ENCODE data around the gene TNFRSF14. TPM values are rescaled to one million over a fixed set of nuclear protein-coding genes. Genes with fewer than 3 reads are reported as not detected.

TNFRSF14 gene
- total and polyA plus RNA-seq, 9 of the 15 experiments (the other 6 are each of a cell fraction or from before 2014, with no cell fraction given): 0.11 to 2.3 (median 0.68) TPM; not detected in 2

GRCh38 chr1:2541619-2542245, 14.4 kb upstream of the TNFRSF14 start (continued):
- peak; percentile 91 for TF ChIP-seq CREB3L1 (IDR thresholded peaks at IDR 0.05; ENCODE audit: borderline replicate concordance, low read depth)
- peak in 1 of 2 experiments; percentile 38; a peak in 1 of 4 replicates for TF ChIP-seq SIN3A (IDR thresholded peaks at IDR 0.05; ENCODE audit: borderline replicate concordance in 2 of 2, control insufficient read depth in 1 of 2, low read depth in 2 of 2, low read length in 2 of 2)
- 0 out of 2 replicates have a peak, but pooled peaks have one; percentile 54 for TF ChIP-seq MXI1 (IDR thresholded peaks at IDR 0.05; ENCODE audit: low read depth, low read length)
- peak; percentile 61; the same call in 1 of the 2 replicates for TF ChIP-seq ZNF24 (IDR thresholded peaks at IDR 0.05)
- peak; percentile 69 for TF ChIP-seq ESRRA (IDR thresholded peaks at IDR 0.05; ENCODE audit: borderline replicate concordance, low read depth)
- TF ChIP-seq ARNT (IDR thresholded peaks at IDR 0.05): peak in 1 of 2 experiments; percentile 50; a peak in 1 of 4 replicates
- TF ChIP-seq, protein P1, sequence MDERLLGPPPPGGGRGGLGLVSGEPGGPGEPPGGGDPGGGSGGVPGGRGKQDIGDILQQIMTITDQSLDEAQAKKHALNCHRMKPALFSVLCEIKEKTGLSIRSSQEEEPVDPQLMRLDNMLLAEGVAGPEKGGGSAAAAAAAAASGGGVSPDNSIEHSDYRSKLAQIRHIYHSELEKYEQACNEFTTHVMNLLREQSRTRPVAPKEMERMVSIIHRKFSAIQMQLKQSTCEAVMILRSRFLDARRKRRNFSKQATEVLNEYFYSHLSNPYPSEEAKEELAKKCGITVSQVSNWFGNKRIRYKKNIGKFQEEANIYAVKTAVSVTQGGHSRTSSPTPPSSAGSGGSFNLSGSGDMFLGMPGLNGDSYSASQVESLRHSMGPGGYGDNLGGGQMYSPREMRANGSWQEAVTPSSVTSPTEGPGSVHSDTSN (CRISPR knock-in tag; IDR thresholded peaks at IDR 0.05; ENCODE audit: low read depth): no peak
- TF ChIP-seq, protein P1 (tag; conservative IDR thresholded peaks at IDR 0.05; ENCODE audit: low read depth): peak; percentile 81
- TF ChIP-seq MEF2D (tag; conservative IDR thresholded peaks at IDR 0.05; ENCODE audit: low read depth): 0 out of 2 replicates have a peak, but pooled peaks have one; percentile 49
- TF ChIP-seq REST (IDR thresholded peaks at IDR 0.05; ENCODE audit: borderline replicate concordance): peak; percentile 63
- TF ChIP-seq REST (CRISPR knock-in tag; IDR thresholded peaks at IDR 0.05; ENCODE audit: low read depth): 0 out of 2 replicates have a peak, but pooled peaks have one; percentile 67
- TF ChIP-seq, protein P2, sequence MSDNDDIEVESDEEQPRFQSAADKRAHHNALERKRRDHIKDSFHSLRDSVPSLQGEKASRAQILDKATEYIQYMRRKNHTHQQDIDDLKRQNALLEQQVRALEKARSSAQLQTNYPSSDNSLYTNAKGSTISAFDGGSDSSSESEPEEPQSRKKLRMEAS (CRISPR knock-in tag; IDR thresholded peaks at IDR 0.05): peak; percentile 94
- peak; percentile 96 for TF ChIP-seq L3MBTL2 (IDR thresholded peaks at IDR 0.05)
- no peak for TF ChIP-seq BACH1 (tag; IDR thresholded peaks at IDR 0.05)
- peak; percentile 24; the same call in 1 of the 2 replicates for TF ChIP-seq EP300 (IDR thresholded peaks at IDR 0.05; ENCODE audit: low read length)
